Hematopoietic multipotent progenitor cell treated with erythropoietin and hydrocortisone succinate and interleukin-3 and kit ligand, for 6 days (in vitro differentiated cells): ENCODE data around the gene KCNB1.

Experiments used
- DNase-seq: peaks from one replicate; pipeline ENCODE4 v3.0.0-alpha.2; 2015

Gene KCNB1

GRCh38 chr20:49406666-49407065 lies 75.8 kb downstream of the KCNB1 start:
- no peak for DNase-seq

- no peak for DNase-seq
Measured at GRCh38 chr20:49405696-49406095, 76.8 kb downstream of the KCNB1 start.

- DNase-seq = no peak
Measured at GRCh38 chr20:49405062-49405683, 77.3 kb downstream of the KCNB1 start.

- no peak for DNase-seq
Measured at GRCh38 chr20:49404461-49404860, 78.0 kb downstream of the KCNB1 start.

GRCh38 chr20:49403911-49404310 lies 78.6 kb downstream of the KCNB1 start:
- no peak for DNase-seq

- no peak for DNase-seq
Measured at GRCh38 chr20:49403012-49403411, 79.5 kb downstream of the KCNB1 start.

GRCh38 chr20:49400904-49401303 lies 81.6 kb downstream of the KCNB1 start:
- no peak for DNase-seq

GRCh38 chr20:49400410-49400809 lies 82.1 kb downstream of the KCNB1 start:
- no peak for DNase-seq

- no peak for DNase-seq
Measured at GRCh38 chr20:49399329-49399728, 83.1 kb downstream of the KCNB1 start.

GRCh38 chr20:49398401-49399144 lies 83.9 kb downstream of the KCNB1 start:
- no peak for DNase-seq

GRCh38 chr20:49397525-49397924 lies 84.9 kb downstream of the KCNB1 start:
- no peak for DNase-seq

- no peak for DNase-seq
Measured at GRCh38 chr20:49396230-49396629, 86.2 kb downstream of the KCNB1 start.

- DNase-seq = no peak
Measured at GRCh38 chr20:49395659-49396058, 86.8 kb downstream of the KCNB1 start.

- DNase-seq = no peak
Measured at GRCh38 chr20:49395183-49395582, 87.3 kb downstream of the KCNB1 start.

- DNase-seq = no peak
Measured at GRCh38 chr20:49394757-49395156, 87.7 kb downstream of the KCNB1 start.

GRCh38 chr20:49394264-49394663 lies 88.2 kb downstream of the KCNB1 start:
- DNase-seq = no peak

GRCh38 chr20:49393803-49394202 lies 88.7 kb downstream of the KCNB1 start:
- DNase-seq = no peak

GRCh38 chr20:49392745-49393144 lies 89.7 kb downstream of the KCNB1 start:
- DNase-seq = no peak

GRCh38 chr20:49391404-49392245 lies 90.8 kb downstream of the KCNB1 start:
- DNase-seq = no peak

- no peak for DNase-seq
Measured at GRCh38 chr20:49389854-49390253, 92.6 kb downstream of the KCNB1 start.

GRCh38 chr20:49388744-49389143 lies 93.7 kb downstream of the KCNB1 start:
- DNase-seq = no peak

GRCh38 chr20:49387581-49387939 lies 94.9 kb downstream of the KCNB1 start:
- no peak for DNase-seq

- DNase-seq = no peak
Measured at GRCh38 chr20:49386848-49387580, 95.5 kb downstream of the KCNB1 start.
